Measurements from ENCODE around the gene LMF1.

DNA sequence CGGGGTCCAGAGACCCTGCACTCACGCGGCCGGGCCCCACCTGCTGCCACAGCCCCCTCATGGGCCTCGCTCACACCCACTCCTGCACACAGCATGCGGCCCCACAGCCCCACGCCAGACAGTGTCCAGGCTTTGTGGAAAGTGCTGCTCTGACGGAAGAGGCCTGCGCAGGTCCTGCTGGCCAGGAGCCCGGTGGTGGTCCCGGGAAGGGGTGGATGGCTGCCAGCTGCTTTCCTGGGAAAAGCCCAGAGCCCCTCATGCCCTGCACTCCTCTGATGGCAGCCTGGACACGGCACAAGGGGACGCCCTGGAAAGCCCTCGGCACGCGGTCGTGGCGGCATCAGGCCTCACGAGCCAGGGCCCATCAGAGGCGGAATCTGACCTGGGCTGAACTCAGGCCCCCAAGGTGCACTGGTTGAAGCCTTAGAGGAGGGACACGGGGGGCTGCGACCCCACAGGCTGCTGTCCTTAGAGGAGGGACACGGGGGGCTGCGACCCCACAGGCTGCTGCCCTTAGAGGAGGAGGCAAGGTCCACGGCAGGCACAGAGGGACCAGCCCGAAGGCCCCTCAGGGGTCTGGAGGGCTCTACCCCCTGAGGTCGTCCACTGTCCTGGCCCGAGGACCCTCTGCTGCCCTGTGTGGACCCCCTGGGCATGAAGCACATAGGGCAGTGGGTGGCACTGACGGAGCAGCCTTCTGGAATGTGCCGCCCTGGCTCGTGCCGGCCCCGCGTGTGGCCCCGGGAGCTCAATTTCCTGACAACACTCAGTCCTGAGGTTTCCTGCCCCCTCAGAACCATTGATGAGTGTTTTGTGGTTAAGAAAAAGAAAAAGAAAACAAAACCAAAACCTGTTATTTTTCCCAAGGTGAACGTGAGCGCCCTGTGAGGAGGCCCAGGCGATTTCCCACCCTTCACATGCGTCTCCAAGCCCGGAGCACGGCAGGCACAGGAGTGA, 32.9 kb upstream of the LMF1 start:
- TF ChIP-seq SUZ12 (IDR thresholded peaks at IDR 0.05; ENCODE audit: extremely low read depth, insufficient read depth, insufficient read length) = no peak
- no peak for TF ChIP-seq ZNF274 (IDR thresholded peaks at IDR 0.05; ENCODE audit: low read depth, low read length)
